SK-N-SH (cell line): ENCODE measurements around the gene PLGRKT. TPM values are rescaled to one million over a fixed set of nuclear protein-coding genes. Genes with fewer than 3 reads are reported as not detected.

Experiments used
- CTCF ChIA-PET: fragments of 300-600, 350-600 bp; formaldehyde crosslinking; extraction: SDS; loops from one replicate; lab custom pipeline; 2021; lab: Yijun Ruan, JAX
- POLR2A ChIA-PET: fragments of 350-600 bp; sonication (Branson Sonifier 250); formaldehyde crosslinking; extraction: SDS; loops from one replicate; lab custom pipeline; 2020; ENCODE audit warnings: antibody characterized with exemption, inconsistent platforms; lab: Yijun Ruan, JAX
- DNase-seq: peaks from one replicate; pipeline ENCODE4 v3.0.0; 2012
- H2AFZ ChIP-seq: fragments of 200-600 bp; sonication (generic); 2 replicates; pipeline ENCODE4 v1.8.1; 2016; ENCODE audit warnings: antibody characterized with exemption, mild to moderate bottlenecking, low read depth
- H3F3A ChIP-seq: fragments of 200-600 bp; sonication (generic); replicated peaks from 2 replicates; pipeline ENCODE3; 2016; ENCODE audit warnings: antibody characterized with exemption, mild to moderate bottlenecking; ENCODE audit not compliant: insufficient read depth
- H3K27ac ChIP-seq, 2 experiments: fragments of 200-500 bp in 1 of 2; fragments of 200-600 bp in 1 of 2; sonication (Bioruptor generic) in 1 of 2; sonication (generic), shearing (Covaris generic) in 1 of 2; 2 replicates each; pipeline versions ENCODE4 v1.5.1 to v1.6.1; 2014 to 2016; ENCODE audit warnings: low read depth in 2 of 2, inconsistent platforms in 1 of 2, low read length in 1 of 2, mild to moderate bottlenecking in 1 of 2, mixed read lengths in 1 of 2
- H3K27me3 ChIP-seq: fragments of 200-600 bp; sonication (generic), shearing (Covaris generic); 2 replicates; pipeline ENCODE4 v1.6.1; 2016; ENCODE audit warnings: mixed run types; ENCODE audit not compliant: insufficient read depth
- H3K36me3 ChIP-seq, 2 experiments: fragments of 200-500 bp in 1 of 2; fragments of 200-600 bp in 1 of 2; sonication (Bioruptor generic) in 1 of 2; sonication (generic) in 1 of 2; replicated peaks in 1 of 2; 2 replicates each; pipeline versions ENCODE3 to v1.5.1; 2014 to 2016; ENCODE audit warnings: low read length in 1 of 2, mild to moderate bottlenecking in 1 of 2; ENCODE audit not compliant: insufficient read depth in 2 of 2, control insufficient read depth in 1 of 2
- H3K4me1 ChIP-seq, 2 experiments: fragments of 200-500 bp in 1 of 2; fragments of 200-600 bp in 1 of 2; sonication (Bioruptor generic) in 1 of 2; sonication (generic), shearing (Covaris generic) in 1 of 2; 2 replicates each; pipeline versions ENCODE4 v1.5.1 to v1.6.1; 2014 to 2016; ENCODE audit warnings: low read depth in 1 of 2, low read length in 1 of 2, mixed run types in 1 of 2; ENCODE audit not compliant: insufficient read depth in 2 of 2, control insufficient read depth in 1 of 2
- H3K4me2 ChIP-seq: fragments of 200-600 bp; sonication (generic), shearing (Covaris generic); 2 replicates; pipeline ENCODE4 v1.6.1; 2017; ENCODE audit warnings: mixed run types
- H3K4me3 ChIP-seq, 2 experiments: fragments of 200-500 bp in 1 of 2; fragments of 200-600 bp in 1 of 2; sonication (Bioruptor generic) in 1 of 2; sonication (generic), shearing (Covaris generic) in 1 of 2; 2 replicates each; pipeline versions ENCODE4 v1.5.1 to v1.8.1; 2014 to 2016; ENCODE audit warnings: low read depth in 2 of 2, inconsistent platforms in 1 of 2, low read length in 1 of 2, mild to moderate bottlenecking in 1 of 2, mixed read lengths in 1 of 2, moderate library complexity in 1 of 2
- H3K79me2 ChIP-seq: fragments of 200-600 bp; sonication (generic); 2 replicates; pipeline ENCODE4 v1.8.1; 2017; ENCODE audit warnings: mild to moderate bottlenecking; ENCODE audit not compliant: insufficient read depth
- H3K9ac ChIP-seq: fragments of 200-600 bp; sonication (generic); 2 replicates; pipeline ENCODE4 v1.6.1; 2017; ENCODE audit warnings: mixed run types
- H3K9me2 ChIP-seq: fragments of 200-600 bp; sonication (generic); 2 replicates; pipeline ENCODE4 v1.6.1; 2017; ENCODE audit warnings: mixed run types
- H3K9me3 ChIP-seq: fragments of 200-600 bp; sonication (generic); 2 replicates; pipeline ENCODE4 v1.6.1; 2017; ENCODE audit warnings: mixed run types, mild to moderate bottlenecking, moderate library complexity
- H4K20me1 ChIP-seq: fragments of 200-600 bp; sonication (generic); 2 replicates; pipeline ENCODE4 v1.6.1; 2017; ENCODE audit warnings: mild to moderate bottlenecking, mixed run types; ENCODE audit not compliant: insufficient read depth
- CTCF ChIP-seq: fragments of 200-600 bp; sonication (generic); IDR thresholded peaks from 2 replicates; pipeline ENCODE4 v1.6.1; 2017; ENCODE audit warnings: antibody characterized with exemption, mild to moderate bottlenecking, moderate library complexity
- EP300 ChIP-seq, 2 experiments: IDR thresholded peaks; 2 replicates each; pipeline versions ENCODE4 v1.4.0 to v1.6.1; 2012; ENCODE audit warnings: borderline replicate concordance in 1 of 2, low read depth in 1 of 2, low read length in 1 of 2
- FOXM1 ChIP-seq: IDR thresholded peaks from 2 replicates; pipeline ENCODE4 v1.4.0; 2012; ENCODE audit warnings: low read depth, mild to moderate bottlenecking
- GABPA ChIP-seq: IDR thresholded peaks from 2 replicates; pipeline ENCODE4 v1.4.0; 2012; ENCODE audit warnings: low read depth, mild to moderate bottlenecking
- MAX ChIP-seq: IDR thresholded peaks from 2 replicates; pipeline ENCODE4 v1.4.0; 2012; ENCODE audit warnings: low read depth
- RCOR1 ChIP-seq: fragments of 150-350 bp; IDR thresholded peaks from 2 replicates; pipeline ENCODE4 v1.6.1; 2017; ENCODE audit warnings: antibody characterized with exemption, low read length
- RFX5 ChIP-seq: IDR thresholded peaks from 2 replicates; pipeline ENCODE4 v1.6.1; 2012; ENCODE audit warnings: mild to moderate bottlenecking, improper control_type of control experiment, low read length
- TAF1 ChIP-seq: IDR thresholded peaks from 2 replicates; pipeline ENCODE4 v1.6.1; 2012; ENCODE audit warnings: low read depth, mild to moderate bottlenecking, low read length, moderate library complexity, borderline replicate concordance
- TCF12 ChIP-seq: IDR thresholded peaks from 2 replicates; pipeline ENCODE4 v1.4.0; 2012
- YY1 ChIP-seq: IDR thresholded peaks from 2 replicates; pipeline ENCODE4 v1.4.0; 2012; ENCODE audit warnings: low read depth, mild to moderate bottlenecking
- WGBS: methylation state at CpG from one replicate; pipeline ENCODE4 v1.1.6; 2017; ENCODE audit warnings: low lambda C conversion rate; 5-methylcytosine and 5-hydroxymethylcytosine counted together
- polyA plus RNA-seq, 3 experiments: library from polyadenylated mRNA; depleted of rRNA; stranded (reverse); fragments of >200 nt; gene quantifications; 2 replicates each; pipeline ENCODE4 v1.2.3, GENCODE V29; 2012

The PLGRKT gene
- polyA plus RNA-seq, 1 of the 3 experiments (the other 2 are of a cell fraction): 11.4 TPM

GRCh38 chr9:5384436-5384835 is 53.3 kb downstream of the PLGRKT start:
- Histone ChIP-seq H3F3A (peaks cover 8% of the 10 kb centered on the region), H2AFZ (no peak overlapping the region), H3K27ac (no peak overlapping the region), H3K36me3 (no peaks in the 10 kb centered on the region), H3K4me1 (peaks cover 0 to 15% of the 10 kb centered on the region in 2 experiments; a peak in 1 of 4 replicates), H3K4me3 (no peak overlapping the region), H3K4me2 (no peak overlapping the region), H3K9ac (no peak overlapping the region), H3K27me3 (no peaks in the 10 kb centered on the region), H4K20me1 (no peaks in the 10 kb centered on the region), H3K79me2 (no peaks in the 10 kb centered on the region), H3K9me3 (no peaks in the 10 kb centered on the region), H3K9me2 (no peaks in the 10 kb centered on the region)
- ChIA-PET CTCF (no interaction called here), POLR2A (no interaction called here)
- no peak for TF ChIP-seq FOXM1
- no peak for TF ChIP-seq RFX5
- no peak for TF ChIP-seq EP300 (IDR thresholded peaks at IDR 0.05; ENCODE audit: borderline replicate concordance in 1 of 2, low read depth in 1 of 2, low read length in 1 of 2)
- no peak for TF ChIP-seq MAX
- TF ChIP-seq CTCF: no peak
- TF ChIP-seq GABPA: no peak
- no peak for TF ChIP-seq TAF1
- no peak for TF ChIP-seq TCF12
- no peak for TF ChIP-seq YY1
- no peak for DNase-seq

- H3K9me3 ChIP-seq: no peaks in the 10 kb centered on the region
- no peaks in the 10 kb centered on the region for H3K27me3 ChIP-seq
- H3K4me3 ChIP-seq: no peak overlapping the region
- H3F3A ChIP-seq: no peaks in the 10 kb centered on the region
- H3K4me2 ChIP-seq: no peak overlapping the region
- no peak overlapping the region for H2AFZ ChIP-seq
- no peak overlapping the region for H3K27ac ChIP-seq
- H3K9me2 ChIP-seq: no peaks in the 10 kb centered on the region
- no peaks in the 10 kb centered on the region for H3K79me2 ChIP-seq
- H3K36me3 ChIP-seq: no peaks in the 10 kb centered on the region
- H3K4me1 ChIP-seq: peaks cover 0 to 2% of the 10 kb centered on the region in 2 experiments; a peak in 1 of 4 replicates
- H3K9ac ChIP-seq: no peak overlapping the region
- CTCF ChIA-PET: no interaction called here
- WGBS: 52% methylated on average over 3 of the region's 3 CpGs
- no peaks in the 10 kb centered on the region for H4K20me1 ChIP-seq
- no peak for DNase-seq
- TF ChIP-seq YY1 (no peak), RCOR1 (no peak)
- POLR2A ChIA-PET: no interaction called here
Observed at GRCh38 chr9:5382479-5382878, 55.2 kb downstream of the PLGRKT start.
